Activated CD8-positive, alpha-beta T cell treated with anti-CD3 and anti-CD28 coated beads, Interleukin-2, amount 10 ng/mL, durations not matched to agents 7 days and 5 days (primary cell): ENCODE data around the gene CCDC91. TPM values are rescaled to one million over a fixed set of nuclear protein-coding genes. Genes with fewer than 3 reads are reported as not detected.

Experiments used
- ATAC-seq: fragments of 150-1000 bp; cut with Tn5 transposase; one replicate; pipeline ENCODE4 v1.10.0; 2021; ENCODE audit warnings: moderate library complexity
- CTCF ChIA-PET: fragments of 350-600 bp; sonication (Branson Sonifier 250); formaldehyde crosslinking; loops from one replicate; lab custom pipeline; 2021; ENCODE audit warnings: antibody characterized with exemption; lab: Charles Lee
- POLR2A ChIA-PET: fragments of 350-600 bp; sonication (Branson Sonifier 250); formaldehyde crosslinking; loops from one replicate; lab custom pipeline; 2021; ENCODE audit warnings: antibody characterized with exemption; lab: Charles Lee
- DNase-seq: peaks from one replicate; pipeline ENCODE4 v3.0.0-alpha.2; 2020
- H3K27ac Mint-ChIP-seq: one replicate; pipeline ENCODE4 v1.8.0; 2021; ENCODE audit warnings: mild to moderate bottlenecking, mixed read lengths
- H3K27me3 Mint-ChIP-seq: one replicate; pipeline ENCODE4 v1.8.0; 2021; ENCODE audit warnings: low read depth, mixed read lengths
- H3K36me3 Mint-ChIP-seq: one replicate; pipeline ENCODE4 v1.8.0; 2021; ENCODE audit warnings: low read depth, mixed read lengths
- H3K4me1 Mint-ChIP-seq: one replicate; pipeline ENCODE4 v1.8.0; 2021; ENCODE audit warnings: low read depth, mixed read lengths
- H3K4me3 Mint-ChIP-seq: one replicate; pipeline ENCODE4 v1.8.0; 2021; ENCODE audit warnings: mild to moderate bottlenecking, mixed read lengths
- H3K9me3 Mint-ChIP-seq: one replicate; pipeline ENCODE4 v1.8.0; 2022; ENCODE audit warnings: mixed read lengths; ENCODE audit not compliant: insufficient read depth
- total RNA-seq, 2 experiments: library from RNA; stranded (reverse); gene quantifications; one replicate each; pipeline ENCODE4 v1.2.3, GENCODE V29; 2021

Gene CCDC91
- total RNA-seq, 2 experiments from 2014 or later, result 18.4 to 23.4 TPM

- Mint-ChIP-seq H3K4me3 (no peak overlapping the region), H3K4me1 (no peaks in the 10 kb centered on the region), H3K27me3 (no peaks in the 10 kb centered on the region), H3K27ac (no peak overlapping the region), H3K9me3 (peaks cover 5% of the 10 kb centered on the region), H3K36me3 (peaks cover 9% of the 10 kb centered on the region)
- no peak for ATAC-seq
- ChIA-PET CTCF (no interaction called here), POLR2A (interaction anchor here (1.5 kb wide), 1 partner anchor 24 kb away, joined by 3 read pairs; no protein-coding TSS in a partner anchor)
- DNase-seq, result no peak
Observed at GRCh38 chr12:28479683-28480082, 289.4 kb downstream of the CCDC91 start.

DNA sequence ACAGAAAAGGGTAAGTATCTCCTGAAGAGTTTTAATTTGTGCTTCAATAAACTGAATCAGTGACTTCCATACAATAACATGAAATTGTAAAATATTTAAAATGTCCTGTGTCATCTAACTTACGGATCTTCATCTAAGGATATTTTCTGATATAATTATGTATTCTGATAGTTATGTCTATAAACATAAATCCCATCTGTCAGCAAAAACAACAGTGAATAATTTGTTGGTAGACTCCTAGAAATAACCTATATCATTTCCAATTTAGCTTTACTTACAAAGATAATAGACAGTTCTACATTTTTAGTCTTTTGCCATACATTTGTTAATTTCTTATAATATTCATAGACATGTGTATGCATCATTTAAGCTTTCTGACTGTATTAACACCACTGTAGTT, 293.9 kb downstream of the CCDC91 start:
- H3K9me3 Mint-ChIP-seq, result no peaks in the 10 kb centered on the region
- H3K27me3 Mint-ChIP-seq, result no peaks in the 10 kb centered on the region
- no peak for ATAC-seq
- H3K4me1 Mint-ChIP-seq, result no peaks in the 10 kb centered on the region
- DNase-seq, result no peak
- ChIA-PET POLR2A (no interaction called here), CTCF (no interaction called here)
- H3K27ac Mint-ChIP-seq, result no peak overlapping the region
- peaks cover 2% of the 10 kb centered on the region for H3K36me3 Mint-ChIP-seq
- no peak overlapping the region for H3K4me3 Mint-ChIP-seq

GRCh38 chr12:28486521-28486920, 296.3 kb downstream of the CCDC91 start:
- ATAC-seq (no peak), DNase-seq (no peak)
- no peak overlapping the region for H3K4me3 Mint-ChIP-seq
- no peaks in the 10 kb centered on the region for H3K4me1 Mint-ChIP-seq
- no peaks in the 10 kb centered on the region for H3K27me3 Mint-ChIP-seq
- H3K36me3 Mint-ChIP-seq, result peaks cover 2% of the 10 kb centered on the region
- no peak overlapping the region for H3K27ac Mint-ChIP-seq
- H3K9me3 Mint-ChIP-seq, result no peaks in the 10 kb centered on the region
- CTCF ChIA-PET, result no interaction called here
- POLR2A ChIA-PET, result no interaction called here

DNA sequence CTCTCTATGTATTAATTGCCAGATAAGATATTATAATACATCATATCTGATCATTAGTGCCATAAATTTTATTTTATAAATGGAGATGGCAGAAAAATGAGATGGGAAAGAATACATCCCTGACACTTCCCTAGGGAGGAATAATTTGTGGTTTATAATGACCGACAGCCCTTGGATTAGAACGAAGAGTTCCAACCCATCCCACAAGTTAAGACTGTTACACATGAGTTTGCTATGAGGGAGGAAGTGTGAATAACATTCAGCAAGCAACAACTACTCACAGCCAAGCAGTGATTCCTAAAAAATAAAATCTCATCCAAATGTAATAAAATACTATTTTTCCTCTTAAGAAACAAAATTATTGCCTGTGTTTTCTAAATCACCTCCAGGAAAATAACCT, 299.0 kb downstream of the CCDC91 start:
- Mint-ChIP-seq H3K9me3 (no peaks in the 10 kb centered on the region), H3K4me3 (no peak overlapping the region), H3K4me1 (no peaks in the 10 kb centered on the region), H3K36me3 (peaks cover 2% of the 10 kb centered on the region), H3K27ac (no peak overlapping the region), H3K27me3 (no peaks in the 10 kb centered on the region)
- ChIA-PET CTCF (no interaction called here), POLR2A (no interaction called here)
- no peak for DNase-seq
- ATAC-seq, result no peak

DNA sequence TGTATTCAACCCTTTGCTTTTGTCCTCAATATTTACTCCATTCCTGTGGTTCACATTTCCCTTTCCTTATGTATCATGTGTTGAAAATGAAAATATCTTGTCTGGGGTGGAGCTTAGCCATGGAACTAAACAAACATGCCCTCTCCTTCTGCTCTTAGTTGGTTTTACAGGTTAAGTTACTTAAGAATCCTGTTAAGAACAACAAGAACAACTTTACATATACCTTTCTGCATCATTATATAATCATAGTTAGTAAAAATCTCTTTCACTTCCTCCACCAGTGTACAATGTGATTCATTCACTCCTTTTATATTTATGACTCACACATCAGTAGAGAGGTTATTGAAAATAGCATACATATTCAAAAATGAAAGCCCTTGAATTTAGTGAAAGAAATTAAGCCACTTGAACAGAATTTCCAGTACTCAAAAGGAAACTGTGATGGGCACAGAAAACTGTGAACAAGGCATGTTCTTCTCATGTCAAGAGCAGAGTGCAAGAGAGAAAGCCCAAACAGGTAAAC, 307.7 kb downstream of the CCDC91 start:
- DNase-seq (no peak), ATAC-seq (no peak)
- Mint-ChIP-seq H3K4me1 (no peaks in the 10 kb centered on the region), H3K4me3 (no peak overlapping the region), H3K36me3 (peaks cover 1% of the 10 kb centered on the region), H3K27me3 (no peaks in the 10 kb centered on the region), H3K9me3 (no peaks in the 10 kb centered on the region), H3K27ac (no peak overlapping the region)
- ChIA-PET POLR2A (no interaction called here), CTCF (no interaction called here)

- Mint-ChIP-seq H3K27me3 (no peaks in the 10 kb centered on the region), H3K27ac (no peak overlapping the region), H3K4me3 (no peak overlapping the region), H3K9me3 (no peaks in the 10 kb centered on the region), H3K36me3 (peaks cover 1% of the 10 kb centered on the region), H3K4me1 (no peaks in the 10 kb centered on the region)
- CTCF ChIA-PET, result no interaction called here
- ATAC-seq (no peak), DNase-seq (no peak)
- POLR2A ChIA-PET, result no interaction called here
Observed at GRCh38 chr12:28498850-28499249, 308.6 kb downstream of the CCDC91 start.

- H3K27me3 Mint-ChIP-seq, result no peaks in the 10 kb centered on the region
- no peak overlapping the region for H3K27ac Mint-ChIP-seq
- H3K4me3 Mint-ChIP-seq, result no peak overlapping the region
- ChIA-PET POLR2A (no interaction called here), CTCF (no interaction called here)
- no peaks in the 10 kb centered on the region for H3K4me1 Mint-ChIP-seq
- peaks cover 1% of the 10 kb centered on the region for H3K36me3 Mint-ChIP-seq
- no peaks in the 10 kb centered on the region for H3K9me3 Mint-ChIP-seq
- no peak for DNase-seq
- ATAC-seq, result no peak
Observed at GRCh38 chr12:28500373-28501024, 310.2 kb downstream of the CCDC91 start.

- H3K27me3 Mint-ChIP-seq, result no peaks in the 10 kb centered on the region
- H3K27ac Mint-ChIP-seq, result no peak overlapping the region
- no peaks in the 10 kb centered on the region for H3K4me1 Mint-ChIP-seq
- POLR2A ChIA-PET, result no interaction called here
- peaks cover 1% of the 10 kb centered on the region for H3K36me3 Mint-ChIP-seq
- DNase-seq (no peak), ATAC-seq (no peak)
- H3K9me3 Mint-ChIP-seq, result no peaks in the 10 kb centered on the region
- CTCF ChIA-PET, result no interaction called here
- H3K4me3 Mint-ChIP-seq, result no peak overlapping the region
Observed at GRCh38 chr12:28506271-28506670, 316.0 kb downstream of the CCDC91 start.

GRCh38 chr12:28507033-28507432, 316.8 kb downstream of the CCDC91 start:
- H3K9me3 Mint-ChIP-seq, result no peaks in the 10 kb centered on the region
- H3K4me1 Mint-ChIP-seq, result no peaks in the 10 kb centered on the region
- no peak overlapping the region for H3K4me3 Mint-ChIP-seq
- ChIA-PET CTCF (no interaction called here), POLR2A (no interaction called here)
- no peak for DNase-seq
- no peaks in the 10 kb centered on the region for H3K27me3 Mint-ChIP-seq
- no peak for ATAC-seq
- no peaks in the 10 kb centered on the region for H3K36me3 Mint-ChIP-seq
- H3K27ac Mint-ChIP-seq, result no peak overlapping the region

DNA sequence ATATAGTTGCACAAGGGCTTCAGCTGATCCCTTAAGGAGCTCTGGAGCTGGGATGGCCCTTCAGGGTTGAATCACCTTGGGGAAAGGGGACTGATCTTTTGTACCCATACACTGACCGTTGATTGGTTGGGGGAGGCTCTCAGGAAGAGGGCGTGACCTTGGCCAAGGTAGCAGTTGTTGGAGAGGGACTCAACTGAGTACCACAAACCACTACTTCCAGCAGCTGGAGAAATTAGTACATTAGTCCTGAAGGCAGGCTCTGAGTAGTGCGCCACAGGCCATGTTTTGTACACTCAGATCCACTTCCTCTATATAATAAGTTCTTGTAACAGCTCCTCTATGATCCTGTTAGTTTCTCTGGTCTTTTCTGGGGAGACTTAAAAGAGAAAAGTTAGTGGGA, 317.6 kb downstream of the CCDC91 start:
- POLR2A ChIA-PET, result no interaction called here
- Mint-ChIP-seq H3K27me3 (no peaks in the 10 kb centered on the region), H3K4me3 (no peak overlapping the region), H3K36me3 (no peaks in the 10 kb centered on the region), H3K9me3 (no peaks in the 10 kb centered on the region), H3K4me1 (no peaks in the 10 kb centered on the region), H3K27ac (no peak overlapping the region)
- ATAC-seq (no peak), DNase-seq (no peak)
- CTCF ChIA-PET, result no interaction called here

- H3K4me3 Mint-ChIP-seq, result no peak overlapping the region
- H3K4me1 Mint-ChIP-seq, result no peaks in the 10 kb centered on the region
- DNase-seq (no peak), ATAC-seq (no peak)
- no peak overlapping the region for H3K27ac Mint-ChIP-seq
- no peaks in the 10 kb centered on the region for H3K9me3 Mint-ChIP-seq
- H3K36me3 Mint-ChIP-seq, result no peaks in the 10 kb centered on the region
- ChIA-PET POLR2A (no interaction called here), CTCF (no interaction called here)
- no peaks in the 10 kb centered on the region for H3K27me3 Mint-ChIP-seq
Observed at GRCh38 chr12:28512406-28512805, 322.1 kb downstream of the CCDC91 start.

- ATAC-seq, result no peak
- ChIA-PET CTCF (no interaction called here), POLR2A (no interaction called here)
- Mint-ChIP-seq H3K4me1 (no peaks in the 10 kb centered on the region), H3K36me3 (no peaks in the 10 kb centered on the region), H3K27me3 (no peaks in the 10 kb centered on the region), H3K4me3 (no peak overlapping the region), H3K27ac (no peak overlapping the region), H3K9me3 (no peaks in the 10 kb centered on the region)
- DNase-seq, result no peak
Observed at GRCh38 chr12:28512876-28513275, 322.6 kb downstream of the CCDC91 start.

DNA sequence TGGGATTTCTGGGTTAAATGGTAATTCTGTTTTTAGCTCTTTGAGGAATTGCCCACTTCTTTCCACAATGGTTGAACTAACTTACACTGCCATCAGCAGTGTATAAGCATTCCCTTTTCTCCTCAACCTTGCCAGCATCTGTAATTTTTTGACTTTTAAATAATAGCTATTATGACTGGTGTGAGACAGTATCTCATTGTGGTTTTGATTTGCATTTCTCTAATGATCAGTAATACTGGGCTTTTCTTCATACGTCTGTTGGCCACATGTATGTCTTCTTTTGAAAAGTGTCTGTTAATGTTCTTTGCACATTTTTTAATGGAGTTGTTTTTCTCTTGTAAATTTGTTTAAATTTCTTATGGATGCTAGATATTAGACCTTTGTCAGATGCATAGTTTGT, 323.7 kb downstream of the CCDC91 start:
- no peaks in the 10 kb centered on the region for H3K4me1 Mint-ChIP-seq
- H3K36me3 Mint-ChIP-seq, result peaks cover under 1% of the 10 kb centered on the region
- no peak overlapping the region for H3K4me3 Mint-ChIP-seq
- ATAC-seq (no peak), DNase-seq (no peak)
- no peaks in the 10 kb centered on the region for H3K27me3 Mint-ChIP-seq
- POLR2A ChIA-PET, result no interaction called here
- H3K9me3 Mint-ChIP-seq, result peaks cover 2% of the 10 kb centered on the region
- H3K27ac Mint-ChIP-seq, result no peak overlapping the region
- CTCF ChIA-PET, result no interaction called here
